NCI-H82 treated with DMSO at 0.1 percent for 48 hours (cell line): ENCODE measurements around the gene CHCHD6.

Source experiments
- DNase-seq: peaks from one replicate; lab custom pipeline; 2025; ENCODE audit not compliant: unreplicated experiment; lab: John Stamatoyannopoulos, UW

The CHCHD6 gene

GRCh38 chr3:126937533-126937932 is 233.5 kb downstream of the CHCHD6 start:
- DNase-seq: no peak

- DNase-seq: no peak
Observed at GRCh38 chr3:126937973-126938372, 233.9 kb downstream of the CHCHD6 start.

- no peak for DNase-seq
Observed at GRCh38 chr3:126938520-126939337, 234.7 kb downstream of the CHCHD6 start.

DNA sequence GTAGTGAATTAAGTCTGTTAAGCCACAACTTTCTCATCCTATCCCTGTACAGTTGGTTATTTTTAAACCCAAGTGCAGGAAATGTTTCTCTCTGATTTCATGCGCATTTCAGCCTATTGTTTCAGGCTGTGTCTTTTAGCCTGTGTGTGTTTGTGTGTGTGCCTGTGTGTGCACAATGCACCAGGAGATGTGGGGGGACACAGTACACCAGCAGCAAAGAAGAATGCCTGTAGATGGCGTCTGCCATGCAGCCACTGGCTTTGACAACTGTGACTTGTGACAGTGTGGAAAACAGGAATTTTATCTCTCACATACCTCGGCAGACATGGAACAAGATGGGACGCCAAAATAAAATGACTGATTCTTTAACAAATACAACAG is 235.3 kb downstream of the CHCHD6 start:
- DNase-seq: no peak

GRCh38 chr3:126939733-126940132 is 235.7 kb downstream of the CHCHD6 start:
- no peak for DNase-seq

DNA sequence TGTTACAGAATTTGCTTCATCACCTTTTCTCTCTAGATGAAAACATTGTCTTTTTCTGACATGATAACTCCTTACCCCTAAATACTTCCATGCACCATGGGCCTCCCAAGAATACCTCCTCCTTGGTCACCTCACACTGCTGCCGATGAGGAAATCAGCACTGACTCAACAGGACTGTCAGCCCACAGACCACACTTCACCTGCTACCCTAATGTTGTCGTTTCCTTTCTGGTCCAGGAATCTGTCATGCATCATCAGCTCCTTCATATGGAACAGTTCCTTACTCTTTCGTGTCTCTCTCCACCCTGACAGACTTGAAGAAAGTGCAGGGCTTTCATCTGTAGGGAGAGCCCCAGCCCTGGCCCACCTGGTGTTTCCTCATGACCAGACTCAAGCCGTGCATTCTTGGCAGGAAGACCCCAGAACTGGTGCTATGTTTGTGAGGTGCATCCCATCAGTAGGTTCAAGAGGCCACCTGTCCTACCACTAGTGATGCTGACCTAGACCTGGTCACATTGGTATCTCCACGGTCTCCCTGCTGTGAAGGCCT is 237.8 kb downstream of the CHCHD6 start:
- DNase-seq: no peak

DNA sequence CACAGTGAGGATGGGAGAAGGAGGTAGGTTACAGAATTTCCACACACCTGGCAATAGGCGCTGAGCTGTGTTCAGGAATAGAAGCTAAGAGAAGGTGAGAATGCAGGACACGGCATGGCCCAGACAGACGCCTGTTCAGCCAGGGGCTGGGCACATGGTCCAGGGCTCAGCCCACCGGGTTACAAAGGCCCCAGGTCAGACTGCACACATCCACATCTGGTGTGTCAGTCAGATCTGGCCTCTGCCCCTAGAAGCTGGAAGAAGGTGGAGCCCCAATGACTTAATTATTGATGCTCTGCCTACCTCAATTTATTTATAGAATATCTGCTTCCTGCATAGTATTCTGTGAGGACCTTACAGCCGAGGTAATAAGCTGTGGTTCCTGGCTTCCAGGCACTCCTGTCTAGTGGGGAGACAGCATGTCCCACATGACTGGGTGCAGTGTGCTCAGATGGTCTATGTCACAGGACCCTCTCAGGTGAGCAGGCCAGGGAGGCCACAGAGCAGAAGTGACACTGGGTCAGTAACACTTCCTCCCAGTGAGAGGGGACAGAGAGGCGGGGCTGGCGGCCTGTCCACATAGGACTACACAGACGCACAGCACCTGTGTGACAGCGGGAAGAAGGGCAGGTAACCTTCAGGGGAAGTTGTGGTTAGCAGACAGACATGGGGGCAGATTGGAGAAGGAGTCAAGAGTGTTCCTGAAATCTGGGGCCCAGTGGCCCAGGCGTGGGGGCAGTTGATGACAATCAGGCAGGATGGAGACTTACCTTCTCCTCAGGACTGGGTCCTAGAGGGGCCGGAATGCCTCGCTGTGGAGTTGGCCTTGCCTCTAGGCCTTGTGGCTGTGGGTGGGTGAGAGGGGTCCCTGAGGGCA is 240.3 kb downstream of the CHCHD6 start:
- no peak for DNase-seq

DNA sequence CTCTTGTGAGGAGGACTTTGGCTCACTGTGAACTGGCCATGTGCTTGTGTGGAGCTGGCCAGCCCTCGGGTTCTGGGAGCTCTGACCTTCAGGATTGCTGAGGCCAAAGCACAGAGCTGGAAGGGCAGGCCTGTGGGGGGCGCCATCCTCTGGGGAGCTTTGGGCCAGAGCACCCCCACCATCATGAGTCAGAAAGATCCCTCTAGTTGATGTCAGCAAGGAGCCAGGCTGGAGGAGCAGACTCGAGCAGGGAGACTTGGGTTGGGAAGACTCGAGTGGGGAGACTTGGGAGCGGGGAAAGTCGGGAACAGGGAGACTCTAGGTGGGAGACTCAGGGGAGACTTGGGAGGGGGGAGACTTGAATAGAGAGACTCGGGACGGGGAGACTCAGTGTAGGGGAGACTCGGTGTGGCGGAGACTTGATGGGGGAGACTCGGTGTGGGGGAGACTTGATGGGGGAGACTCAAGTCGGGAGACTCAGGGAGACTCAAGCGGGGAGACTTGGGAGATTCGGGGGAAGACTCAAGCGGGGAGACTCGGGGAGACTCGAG is 241.2 kb downstream of the CHCHD6 start:
- no peak for DNase-seq

DNA sequence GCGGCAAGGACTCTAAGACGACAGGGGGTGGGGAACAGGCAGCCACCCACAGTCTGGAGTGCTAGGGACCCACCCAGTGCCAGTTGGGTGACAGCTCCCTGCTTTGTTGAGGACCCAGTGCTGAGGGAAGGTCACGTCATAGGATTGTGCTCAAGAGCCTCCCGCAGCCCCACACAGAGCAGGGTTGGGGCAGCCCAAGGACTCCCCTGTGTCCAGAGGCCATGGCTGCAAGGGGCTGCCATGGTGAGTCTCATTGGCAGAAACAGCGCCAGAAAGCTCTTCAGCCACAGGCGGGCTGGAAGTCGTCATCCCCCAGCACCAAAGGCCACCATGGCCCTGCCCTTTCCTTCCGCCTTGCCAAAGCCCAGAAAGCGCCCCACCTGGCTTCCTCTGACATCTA is 241.9 kb downstream of the CHCHD6 start:
- no peak for DNase-seq

DNA sequence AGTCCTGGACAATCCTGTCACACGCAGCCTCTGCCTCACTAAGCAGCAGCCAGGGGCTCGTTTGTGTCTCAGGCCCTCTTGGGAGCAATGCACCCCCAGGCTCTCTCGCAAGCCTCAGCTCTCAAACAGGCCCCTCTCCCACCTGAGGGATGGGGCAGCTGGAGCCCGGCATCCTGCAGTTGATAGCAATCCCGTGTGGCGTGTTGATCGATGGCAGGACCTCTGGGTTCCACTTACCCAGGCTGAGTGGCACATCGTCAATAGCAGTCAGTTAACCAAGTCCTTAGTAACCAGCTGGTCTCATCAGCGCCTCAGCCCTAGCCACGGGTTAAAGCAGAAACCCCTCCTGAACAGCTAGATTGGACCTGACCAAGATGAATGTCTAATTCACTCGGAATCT is 242.4 kb downstream of the CHCHD6 start:
- DNase-seq: no peak

DNA sequence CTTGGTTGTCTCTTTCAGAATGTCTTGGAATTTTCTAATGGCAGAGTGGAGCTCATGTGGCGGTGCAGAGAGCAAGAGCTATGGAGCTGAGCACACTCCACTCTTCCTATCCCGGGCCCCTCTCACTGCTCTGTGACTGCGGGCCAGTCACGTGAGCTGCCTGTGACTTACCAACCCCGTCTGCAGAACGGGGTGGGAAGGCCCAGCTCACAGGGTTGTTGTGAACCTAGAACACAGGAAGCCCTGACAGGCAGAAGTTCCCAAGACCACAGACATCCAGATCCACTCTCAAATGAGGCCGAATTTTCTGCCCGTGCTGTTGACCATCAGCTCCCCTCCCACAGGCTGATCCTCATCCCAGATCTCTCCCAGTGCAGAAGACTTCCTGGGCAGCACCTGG is 243.4 kb downstream of the CHCHD6 start:
- no peak for DNase-seq

DNA sequence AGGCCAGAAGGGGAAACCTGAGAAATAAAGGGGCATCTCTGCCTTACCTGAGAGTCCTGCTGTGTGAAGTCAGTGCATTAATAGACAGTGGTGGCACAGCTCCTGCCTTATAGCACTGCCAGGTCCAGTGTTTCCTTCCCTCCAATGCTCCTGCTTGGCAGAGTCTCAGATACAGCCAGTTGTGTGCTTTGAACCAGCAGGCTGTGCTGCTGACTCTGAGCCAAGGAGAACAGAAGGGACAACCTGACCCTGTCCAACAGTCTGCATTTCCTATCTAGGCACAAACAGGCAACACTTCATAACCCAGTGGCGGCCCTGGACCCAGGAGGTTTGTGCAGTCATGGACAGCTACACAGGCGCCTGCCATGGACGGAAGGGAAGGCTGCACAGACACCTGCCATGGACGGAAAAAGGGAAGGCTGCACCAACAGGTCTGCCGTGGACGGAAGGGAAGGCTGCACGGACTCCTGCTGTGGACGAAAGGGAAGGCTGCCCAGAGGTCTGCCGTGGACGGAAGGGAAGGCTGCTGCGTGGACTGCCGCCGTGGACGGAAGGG is 245.0 kb downstream of the CHCHD6 start:
- no peak for DNase-seq

- DNase-seq: no peak
Observed at GRCh38 chr3:126951561-126951960, 247.5 kb downstream of the CHCHD6 start.

GRCh38 chr3:126952261-126952982 is 248.4 kb downstream of the CHCHD6 start:
- DNase-seq: no peak

- DNase-seq: no peak
Observed at GRCh38 chr3:126952983-126953660, 249.1 kb downstream of the CHCHD6 start.

DNA sequence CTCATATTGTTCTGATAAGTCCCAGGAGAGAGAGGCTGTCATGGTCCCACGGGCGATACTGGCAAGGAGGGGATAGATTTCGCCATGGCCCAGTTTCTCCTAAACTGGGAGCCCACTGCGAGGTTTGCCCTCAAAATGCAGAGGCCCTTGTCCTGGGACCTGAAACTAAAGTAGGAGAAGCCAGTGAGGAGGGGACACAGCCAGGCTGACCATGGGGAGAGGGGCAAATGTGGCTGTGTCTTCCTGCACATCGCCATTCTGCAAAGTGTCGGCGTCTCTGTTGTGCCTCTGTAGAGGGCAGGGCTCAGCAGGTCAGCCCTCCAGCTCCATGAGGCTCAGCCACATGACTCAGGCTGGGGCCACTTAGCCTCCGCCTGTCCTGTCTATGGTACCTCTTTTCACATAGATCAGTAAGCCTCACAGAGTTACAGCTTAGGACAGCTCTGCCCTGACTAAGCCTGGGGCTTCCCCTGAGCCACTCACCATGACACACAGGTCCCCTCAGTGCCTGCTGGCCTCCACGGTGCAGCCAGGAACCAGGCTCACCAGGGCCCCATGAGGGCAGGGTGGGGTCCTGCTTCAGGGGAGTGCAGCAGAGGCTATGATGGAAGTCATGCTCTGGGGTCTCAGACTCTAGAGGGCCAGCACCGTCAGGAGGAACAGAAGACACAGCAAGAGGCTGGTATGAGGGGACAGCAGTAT is 250.3 kb downstream of the CHCHD6 start:
- no peak for DNase-seq

- no peak for DNase-seq
Observed at GRCh38 chr3:126955004-126955790, 251.2 kb downstream of the CHCHD6 start.

DNA sequence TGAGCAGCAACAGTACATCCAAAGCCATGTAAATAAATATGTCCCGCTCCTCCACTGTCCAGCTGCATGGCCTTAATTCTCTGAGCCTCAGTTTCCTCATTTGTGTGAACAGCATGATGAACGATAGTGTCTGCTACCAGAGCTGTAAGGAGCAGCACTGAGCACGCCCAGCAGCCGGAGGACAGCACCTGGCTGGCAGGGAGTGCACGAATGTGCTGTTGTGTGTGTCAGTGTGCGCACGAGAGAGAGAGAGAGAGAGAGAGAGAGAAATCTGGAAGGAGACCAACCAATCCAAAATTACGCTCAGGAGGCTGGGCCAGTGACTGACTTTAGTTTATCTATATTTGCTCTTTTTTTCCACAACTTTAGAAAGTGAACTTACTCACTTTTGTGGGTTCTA is 252.3 kb downstream of the CHCHD6 start:
- DNase-seq: no peak
